ENCODE data around the gene LRRC4B.

DNA sequence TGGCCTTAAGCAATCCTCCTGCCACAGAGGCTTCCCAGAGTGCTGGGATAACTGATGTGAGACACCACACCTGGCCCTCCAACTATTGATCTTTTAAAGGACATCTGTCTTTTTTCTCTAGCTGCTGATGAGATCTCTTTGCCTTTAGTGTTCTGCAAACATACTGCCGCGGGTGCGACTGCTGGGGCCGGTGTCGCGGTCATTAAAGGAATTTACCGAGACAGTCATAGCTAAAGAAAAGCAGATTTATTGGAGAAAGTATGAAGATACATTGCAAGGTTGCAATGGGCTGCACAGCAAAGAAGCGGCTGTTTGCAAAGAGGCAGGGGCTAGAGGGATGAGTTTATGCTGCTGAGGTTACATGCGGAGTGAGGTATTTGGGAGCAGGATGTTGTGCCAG lies 31.2 kb upstream of the LRRC4B start:
- TF ChIP-seq, protein P1, sequence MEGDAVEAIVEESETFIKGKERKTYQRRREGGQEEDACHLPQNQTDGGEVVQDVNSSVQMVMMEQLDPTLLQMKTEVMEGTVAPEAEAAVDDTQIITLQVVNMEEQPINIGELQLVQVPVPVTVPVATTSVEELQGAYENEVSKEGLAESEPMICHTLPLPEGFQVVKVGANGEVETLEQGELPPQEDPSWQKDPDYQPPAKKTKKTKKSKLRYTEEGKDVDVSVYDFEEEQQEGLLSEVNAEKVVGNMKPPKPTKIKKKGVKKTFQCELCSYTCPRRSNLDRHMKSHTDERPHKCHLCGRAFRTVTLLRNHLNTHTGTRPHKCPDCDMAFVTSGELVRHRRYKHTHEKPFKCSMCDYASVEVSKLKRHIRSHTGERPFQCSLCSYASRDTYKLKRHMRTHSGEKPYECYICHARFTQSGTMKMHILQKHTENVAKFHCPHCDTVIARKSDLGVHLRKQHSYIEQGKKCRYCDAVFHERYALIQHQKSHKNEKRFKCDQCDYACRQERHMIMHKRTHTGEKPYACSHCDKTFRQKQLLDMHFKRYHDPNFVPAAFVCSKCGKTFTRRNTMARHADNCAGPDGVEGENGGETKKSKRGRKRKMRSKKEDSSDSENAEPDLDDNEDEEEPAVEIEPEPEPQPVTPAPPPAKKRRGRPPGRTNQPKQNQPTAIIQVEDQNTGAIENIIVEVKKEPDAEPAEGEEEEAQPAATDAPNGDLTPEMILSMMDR (IDR thresholded peaks at IDR 0.05): no peak
- TF ChIP-seq POLR2A (IDR thresholded peaks at IDR 0.05): no peak

Data from heart left ventricle (tissue), 13 donors.